Effector CD8-positive, alpha-beta T cell (primary cell): ENCODE measurements around the gene APOBEC3F.
A peak's percentile ranks its signal among the peaks of the same experiment; 100 is the strongest.
"Not testable (repeated sequence)": the region's sequence is repeated elsewhere in the genome, so short reads cannot be mapped to it uniquely, and the experiment has no call there.

Experiments used
- DNase-seq: peaks from one replicate; lab custom pipeline; 2025; lab: John Stamatoyannopoulos, UW

Gene APOBEC3F

DNA sequence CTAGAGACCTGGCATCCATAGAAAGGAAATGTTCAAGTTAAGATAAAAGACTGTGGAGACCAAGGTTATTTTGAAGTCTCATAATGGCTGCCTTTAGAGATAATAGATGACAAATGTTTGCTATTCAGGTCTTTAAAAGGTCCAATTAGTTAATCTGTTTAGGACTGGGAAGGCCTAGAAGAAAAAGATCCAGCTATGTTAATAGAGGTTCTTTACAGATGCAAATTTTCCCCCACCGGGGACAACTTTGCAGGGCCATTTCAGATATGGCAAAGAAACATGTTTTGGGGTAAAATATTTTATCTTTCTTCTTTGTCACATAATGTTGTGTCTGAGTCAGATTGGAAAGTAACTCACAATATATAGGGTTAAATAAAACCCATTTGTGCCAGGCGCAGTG lies 33.3 kb downstream of the APOBEC3F start:
- DNase-seq = no peak

DNA sequence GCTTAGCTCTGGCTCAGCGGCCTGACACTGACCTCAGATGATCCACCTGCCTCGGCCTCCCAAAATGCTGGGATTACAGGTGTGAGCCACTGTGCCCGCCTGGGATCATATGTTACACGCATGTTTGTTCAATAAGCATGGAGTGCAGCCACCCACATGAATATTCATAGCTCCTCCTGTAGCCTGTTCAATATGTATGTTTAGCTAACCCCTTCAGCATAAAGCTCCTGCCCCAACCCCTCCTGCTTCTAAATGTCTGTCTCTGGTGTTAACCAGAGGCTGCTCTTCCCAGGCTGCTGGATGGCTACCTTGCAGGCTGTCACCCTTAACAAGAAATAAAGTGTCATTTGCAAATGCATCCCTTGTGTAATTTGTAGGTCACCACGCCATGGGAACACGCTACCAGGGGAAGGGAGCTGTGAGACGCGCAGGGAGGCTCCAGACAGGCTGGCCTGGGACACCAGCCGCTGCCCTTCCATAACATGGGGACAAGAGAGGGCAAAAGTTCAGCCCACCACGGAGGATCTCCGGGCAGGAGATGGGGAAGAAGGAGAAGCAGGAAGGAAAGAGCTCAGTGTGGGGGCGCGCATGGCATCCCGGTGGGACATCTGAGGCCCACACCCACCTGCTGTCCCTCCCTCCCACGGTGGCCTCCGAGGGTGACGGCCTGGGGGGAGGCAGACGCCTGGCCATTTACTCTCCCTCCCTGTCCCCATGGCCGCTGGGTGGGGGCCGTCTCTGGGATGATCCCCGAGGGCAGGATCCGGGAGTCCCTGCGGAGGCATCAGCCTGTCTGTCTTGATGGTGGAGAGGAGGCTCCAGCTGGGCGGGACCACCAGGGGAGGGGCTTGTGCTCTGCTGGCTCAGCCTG lies 35.7 kb downstream of the APOBEC3F start:
- DNase-seq = not testable (repeated sequence)

DNA sequence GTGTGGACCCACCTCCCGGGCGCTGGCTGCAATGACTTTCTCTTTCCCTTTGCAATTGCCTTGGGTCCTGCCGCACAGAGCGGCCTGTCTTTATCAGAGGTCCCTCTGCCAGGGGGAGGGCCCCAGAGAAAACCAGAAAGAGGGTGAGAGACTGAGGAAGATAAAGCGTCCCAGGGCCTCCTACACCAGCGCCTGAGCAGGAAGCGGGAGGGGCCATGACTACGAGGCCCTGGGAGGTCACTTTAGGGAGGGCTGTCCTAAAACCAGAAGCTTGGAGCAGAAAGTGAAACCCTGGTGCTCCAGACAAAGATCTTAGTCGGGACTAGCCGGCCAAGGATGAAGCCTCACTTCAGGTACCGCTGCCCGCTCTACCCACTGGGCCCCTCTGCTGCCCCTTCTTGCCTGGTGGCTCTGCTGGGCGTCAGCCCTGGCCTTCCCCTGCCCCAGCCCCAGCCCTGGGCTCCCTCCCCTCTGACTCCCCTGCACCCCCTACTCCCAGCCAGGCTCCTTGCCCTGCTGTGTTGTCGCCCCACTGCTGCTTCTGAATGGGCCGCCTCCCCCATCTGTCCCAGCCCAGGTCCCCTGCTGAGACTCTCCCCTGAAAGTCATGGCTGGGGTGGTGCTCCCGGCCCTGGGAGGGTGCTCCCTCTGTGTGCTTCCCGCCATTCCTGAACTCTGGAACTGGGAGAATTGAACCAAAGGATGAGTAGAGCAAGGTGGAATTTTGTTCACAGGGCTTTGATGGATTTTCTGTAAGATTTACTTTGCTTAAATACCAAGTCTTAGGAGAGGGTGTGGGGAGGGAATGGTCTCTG lies 36.6 kb downstream of the APOBEC3F start, which contains the start of gene APOBEC3G:
Gene APOBEC3G, plus strand, starts transcription at position 250 of the 815 bp plus-strand sequence. Its CDS starts 87 bp downstream, at position 337.
- peak; percentile 9 for DNase-seq

DNA sequence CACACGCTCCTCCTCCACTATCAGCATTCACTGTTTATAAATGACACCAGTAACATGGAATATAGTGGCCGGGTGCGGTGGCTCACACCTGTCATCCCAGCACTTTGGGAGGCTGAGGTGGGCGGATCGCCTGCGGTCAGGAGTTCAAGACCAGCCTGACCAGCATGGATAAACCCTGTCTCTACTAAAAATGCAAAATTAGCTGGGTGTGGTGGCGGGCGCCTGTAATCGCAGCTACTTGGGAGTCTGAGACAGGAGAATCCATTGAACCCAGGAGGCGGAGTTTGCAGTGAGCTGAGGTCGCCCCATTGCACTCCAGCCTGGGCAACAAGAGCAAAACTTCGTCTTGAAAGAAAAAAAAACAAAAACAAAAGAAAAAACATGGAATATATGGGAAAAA lies 37.2 kb downstream of the APOBEC3F start:
- not testable (repeated sequence) for DNase-seq

DNA sequence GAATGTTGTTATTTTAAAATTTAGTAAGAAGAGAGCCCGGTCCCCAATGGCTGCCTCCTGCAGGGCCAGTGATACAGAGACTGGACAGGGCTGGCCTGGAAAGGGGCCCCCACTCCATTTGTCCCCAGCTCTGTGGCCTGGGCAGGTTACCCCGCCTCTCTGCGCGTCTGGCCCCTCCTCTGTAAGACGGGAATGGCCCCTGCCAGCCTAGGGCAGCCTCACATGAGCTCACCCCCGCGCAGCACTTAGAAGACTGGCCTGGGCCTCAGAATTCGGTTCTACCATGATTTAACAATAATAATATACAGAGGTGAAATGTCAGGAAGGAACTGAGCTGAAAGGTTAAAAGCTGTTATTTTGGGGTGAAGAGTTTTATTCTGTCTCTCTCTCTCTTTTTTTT lies 37.7 kb downstream of the APOBEC3F start:
- DNase-seq = no peak

DNA sequence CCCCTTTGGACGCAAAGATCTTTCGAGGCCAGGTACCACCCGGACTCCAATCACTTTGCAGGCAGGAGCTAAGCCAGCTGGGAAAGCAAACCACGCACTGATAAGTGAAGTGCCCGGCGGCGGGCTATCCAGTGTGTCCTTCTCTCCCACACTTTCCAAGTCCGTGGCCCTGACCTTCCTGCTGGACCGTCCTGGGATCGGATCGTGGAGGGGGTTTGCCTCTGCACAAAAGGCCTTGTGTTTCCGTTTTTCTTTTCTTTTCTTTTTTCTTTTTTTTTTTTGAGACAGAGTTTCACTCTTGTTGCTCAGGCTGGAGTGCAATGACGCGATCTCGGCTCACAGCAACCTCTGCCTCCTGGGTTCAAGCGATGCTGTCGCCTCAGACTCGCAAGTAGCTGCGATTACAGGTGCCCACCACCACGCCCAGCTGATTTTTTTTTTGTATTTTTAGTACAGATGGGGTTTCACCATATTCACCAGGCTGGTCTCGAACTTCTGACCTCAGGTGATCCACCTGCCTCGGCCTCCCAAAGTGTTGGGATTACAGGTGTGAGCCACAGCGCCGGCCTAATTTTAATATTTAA lies 38.5 kb downstream of the APOBEC3F start:
- DNase-seq = not testable (repeated sequence)

DNA sequence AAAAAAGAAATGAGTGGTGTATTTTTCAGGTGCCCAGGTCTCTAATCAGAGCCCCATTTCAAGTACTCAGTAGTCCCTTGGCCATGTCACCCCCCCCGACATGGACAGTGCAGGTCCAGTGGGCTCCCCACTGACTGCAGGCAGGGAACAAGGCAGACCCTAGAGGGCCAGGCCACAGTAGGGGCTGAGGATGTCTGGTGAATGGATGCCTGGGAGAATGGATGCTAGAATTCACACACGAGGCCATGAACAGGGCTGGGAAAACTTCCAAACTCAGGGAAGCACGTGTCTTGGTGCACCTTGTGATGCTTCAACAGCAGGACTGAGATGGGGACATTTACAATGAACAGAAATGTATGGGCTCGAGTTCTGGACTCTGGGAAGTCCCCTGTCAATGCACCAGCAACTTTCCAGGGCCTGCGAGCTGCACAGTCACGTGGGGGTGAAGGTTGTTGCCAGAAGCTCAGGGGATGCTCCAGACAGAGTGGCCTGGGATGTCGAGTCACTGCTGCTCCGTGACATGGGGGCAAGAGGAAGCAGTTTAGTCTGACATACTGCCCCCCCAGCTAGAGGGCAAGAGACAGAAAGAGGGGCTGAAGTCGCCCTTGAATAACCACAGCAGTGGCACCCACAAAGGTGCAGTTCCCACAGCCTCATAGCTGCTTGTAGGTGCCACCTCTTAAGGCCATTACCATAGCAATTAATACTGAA lies 39.5 kb downstream of the APOBEC3F start:
- DNase-seq = no peak

DNA sequence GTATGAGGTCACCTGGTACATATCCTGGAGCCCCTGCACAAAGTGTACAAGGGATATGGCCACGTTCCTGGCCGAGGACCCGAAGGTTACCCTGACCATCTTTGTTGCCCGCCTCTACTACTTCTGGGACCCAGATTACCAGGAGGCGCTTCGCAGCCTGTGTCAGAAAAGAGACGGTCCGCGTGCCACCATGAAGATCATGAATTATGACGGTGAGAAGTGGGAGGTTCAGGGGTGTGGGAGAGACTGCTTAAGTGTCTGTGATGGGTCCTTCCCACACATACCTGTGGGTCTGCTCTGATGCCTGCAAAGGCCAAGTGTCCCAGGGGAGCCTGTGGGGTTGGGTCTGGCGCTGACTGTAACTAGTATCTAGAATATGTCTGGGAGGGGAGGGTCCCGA lies 40.4 kb downstream of the APOBEC3F start:
- DNase-seq = no peak

DNA sequence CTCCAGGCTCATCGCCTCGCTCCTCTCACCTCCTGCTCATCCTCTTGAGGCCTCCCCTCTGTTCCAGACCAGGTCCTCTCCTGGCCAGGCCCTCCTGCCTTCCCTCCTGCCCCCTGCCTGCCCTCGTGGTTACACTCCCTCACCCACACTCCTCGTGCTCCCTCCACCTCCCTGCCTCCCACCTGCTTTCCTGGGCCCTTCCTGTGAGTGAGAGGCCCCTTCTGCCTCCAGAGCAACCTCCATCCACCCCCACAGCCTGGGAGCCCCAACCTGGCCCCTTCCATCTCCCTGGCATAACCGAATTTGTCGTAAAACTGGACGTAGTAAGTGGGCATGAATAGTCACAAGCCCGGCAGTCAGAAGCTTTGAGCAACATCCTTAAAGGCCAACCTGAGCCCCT lies 40.9 kb downstream of the APOBEC3F start:
- DNase-seq = no peak

DNA sequence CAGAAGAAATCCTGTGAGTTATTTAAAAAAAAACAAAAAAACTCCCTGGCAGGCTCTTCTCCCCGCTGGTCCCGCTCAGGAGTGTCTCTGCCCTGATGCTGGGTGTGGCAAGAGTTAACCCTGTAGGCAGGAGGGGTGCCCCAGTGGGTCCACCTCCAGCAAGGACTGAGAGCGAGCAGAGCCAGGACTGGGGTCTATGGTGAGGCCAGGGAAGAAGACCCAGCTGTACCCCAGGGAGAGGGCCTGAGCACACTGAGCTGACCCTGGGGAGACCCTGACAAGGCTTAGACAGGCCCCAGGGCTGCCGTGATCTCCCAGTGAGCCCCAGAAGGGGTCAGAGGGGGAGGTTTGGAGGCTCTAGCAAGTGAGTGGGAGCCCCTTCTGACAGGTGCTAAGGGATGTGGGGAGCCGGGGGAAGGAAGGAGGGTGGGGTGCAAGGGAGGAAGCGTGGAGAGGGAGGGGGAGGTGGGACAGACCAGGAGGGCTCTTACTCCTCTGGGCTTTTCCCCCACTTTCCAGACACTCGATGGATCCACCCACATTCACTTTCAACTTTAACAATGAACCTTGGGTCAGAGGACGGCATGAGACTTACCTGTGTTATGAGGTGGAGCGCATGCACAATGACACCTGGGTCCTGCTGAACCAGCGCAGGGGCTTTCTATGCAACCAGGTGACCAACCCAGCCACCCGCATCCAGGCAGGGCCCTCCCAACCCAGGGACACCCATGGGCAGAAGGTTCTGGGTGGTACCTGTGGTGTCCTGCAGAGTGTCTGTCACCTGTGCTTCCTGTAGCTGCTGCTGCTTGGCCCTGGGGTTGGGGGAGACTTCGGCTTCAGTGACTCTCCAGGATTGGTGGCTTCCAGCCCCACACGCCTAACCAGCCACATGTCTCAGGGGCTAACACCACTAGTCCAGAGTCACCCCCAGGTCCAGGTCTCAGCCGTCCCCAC lies 42.8 kb downstream of the APOBEC3F start:
- no peak for DNase-seq

DNA sequence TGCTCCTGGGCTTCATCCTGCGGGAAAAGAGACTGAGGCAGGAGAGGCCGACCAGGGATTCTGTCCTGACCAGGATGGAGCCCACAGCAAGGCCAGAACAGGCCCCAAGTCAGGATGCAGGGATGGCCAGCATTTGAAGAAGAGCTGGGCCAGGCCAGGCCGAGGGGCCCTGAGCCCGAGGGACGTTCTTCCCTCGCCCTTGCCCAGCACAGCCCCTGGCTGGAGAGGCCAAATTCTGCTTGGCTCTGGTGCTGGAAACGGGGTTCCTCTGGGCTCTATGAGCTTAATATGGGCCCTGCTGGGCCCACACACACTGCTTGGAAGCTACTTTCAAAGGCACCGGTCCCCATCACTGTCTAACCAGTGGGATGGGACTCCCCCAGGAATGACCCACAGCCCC lies 44.0 kb downstream of the APOBEC3F start:
- no peak for DNase-seq

DNA sequence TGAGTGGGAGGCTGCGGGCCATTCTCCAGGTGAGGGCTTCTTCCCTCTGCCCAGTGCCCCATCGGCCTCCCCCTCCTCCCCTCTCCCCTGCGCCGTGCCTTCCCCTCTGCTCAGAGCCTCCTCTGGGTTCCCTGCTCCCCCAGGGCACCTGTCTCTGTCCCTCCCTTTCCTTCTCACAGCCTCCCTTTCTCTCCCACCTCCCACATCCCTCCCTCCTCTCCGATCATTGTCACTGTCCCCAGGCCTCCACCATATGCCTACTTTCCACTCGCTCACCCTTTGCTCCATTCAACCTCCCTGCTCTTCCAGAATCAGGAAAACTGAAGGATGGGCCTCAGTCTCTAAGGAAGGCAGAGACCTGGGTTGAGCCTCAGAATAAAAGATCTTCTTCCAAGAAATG lies 46.4 kb downstream of the APOBEC3F start:
- no peak for DNase-seq

DNA sequence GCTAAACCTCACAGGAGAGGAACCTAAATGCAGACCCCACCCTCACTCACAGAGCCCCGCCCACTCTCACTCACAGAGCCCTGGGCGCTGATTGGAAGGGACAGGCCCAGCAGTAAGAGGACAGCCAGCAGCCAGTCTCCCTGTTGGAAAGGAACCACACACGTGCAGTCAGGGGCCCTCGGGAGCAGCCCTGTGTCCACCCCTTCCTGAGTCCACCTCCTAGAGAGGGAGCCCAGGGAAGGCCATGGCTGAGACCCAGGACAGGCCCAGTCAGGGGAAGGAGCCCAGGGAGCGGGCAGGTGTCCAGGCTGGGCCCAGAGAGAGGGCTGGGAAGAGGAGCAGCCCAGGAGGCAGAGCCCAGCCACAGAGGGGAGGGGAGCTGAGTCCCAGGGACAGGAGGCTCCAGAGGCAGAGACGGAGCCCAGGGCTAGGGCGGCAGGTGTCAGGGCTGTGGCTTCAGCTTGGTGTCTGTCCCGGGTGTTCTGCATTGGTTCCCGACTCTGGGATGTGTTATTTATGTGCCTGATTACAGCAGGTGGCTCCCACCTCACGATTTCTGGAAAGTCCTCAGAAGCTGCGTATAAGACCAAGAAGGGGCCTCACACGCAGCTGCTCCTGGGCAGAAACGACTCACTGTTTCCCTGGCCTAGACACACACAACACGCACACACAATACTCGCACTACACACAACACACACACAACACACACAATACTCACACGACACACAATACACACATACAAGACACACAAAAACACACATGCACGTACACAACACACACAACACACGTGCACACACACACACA lies 47.4 kb downstream of the APOBEC3F start:
- DNase-seq = no peak

DNA sequence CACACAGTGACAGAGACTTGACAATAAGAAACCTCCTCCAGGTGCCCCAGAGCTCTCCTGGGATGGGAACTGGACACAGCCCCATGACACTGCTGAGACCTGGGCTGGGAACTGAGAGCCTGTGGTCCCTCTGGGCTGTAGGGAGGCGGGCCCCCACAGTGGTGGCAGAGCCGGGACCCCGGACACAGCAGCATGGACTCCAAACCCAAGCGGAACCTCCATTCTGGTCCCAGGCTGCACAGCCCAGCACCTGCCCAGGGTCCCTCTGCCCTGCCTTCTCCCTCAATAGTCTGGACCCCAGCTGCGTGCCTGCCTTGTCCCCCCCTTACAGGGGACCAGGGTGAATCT lies 48.0 kb downstream of the APOBEC3F start:
- no peak for DNase-seq

DNA sequence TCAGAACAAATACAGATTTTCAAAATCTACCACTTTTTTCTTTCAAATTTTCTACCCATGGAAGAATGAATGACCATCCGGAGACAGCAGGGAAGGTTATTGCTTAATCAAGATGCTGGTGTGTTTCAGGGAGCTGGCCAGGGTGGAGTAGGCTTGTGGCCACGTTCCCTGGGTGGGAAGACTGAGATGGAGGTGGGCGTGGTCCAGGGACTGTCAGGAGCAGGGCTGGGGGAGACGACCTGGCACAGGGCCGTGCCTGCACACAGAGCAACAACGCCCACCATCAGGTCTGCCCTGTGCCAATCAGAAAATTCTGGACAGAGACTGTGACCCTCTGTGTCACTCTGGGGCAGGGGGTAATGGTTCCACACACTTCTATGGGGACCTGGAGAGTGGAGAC lies 49.3 kb downstream of the APOBEC3F start:
- no peak for DNase-seq

DNA sequence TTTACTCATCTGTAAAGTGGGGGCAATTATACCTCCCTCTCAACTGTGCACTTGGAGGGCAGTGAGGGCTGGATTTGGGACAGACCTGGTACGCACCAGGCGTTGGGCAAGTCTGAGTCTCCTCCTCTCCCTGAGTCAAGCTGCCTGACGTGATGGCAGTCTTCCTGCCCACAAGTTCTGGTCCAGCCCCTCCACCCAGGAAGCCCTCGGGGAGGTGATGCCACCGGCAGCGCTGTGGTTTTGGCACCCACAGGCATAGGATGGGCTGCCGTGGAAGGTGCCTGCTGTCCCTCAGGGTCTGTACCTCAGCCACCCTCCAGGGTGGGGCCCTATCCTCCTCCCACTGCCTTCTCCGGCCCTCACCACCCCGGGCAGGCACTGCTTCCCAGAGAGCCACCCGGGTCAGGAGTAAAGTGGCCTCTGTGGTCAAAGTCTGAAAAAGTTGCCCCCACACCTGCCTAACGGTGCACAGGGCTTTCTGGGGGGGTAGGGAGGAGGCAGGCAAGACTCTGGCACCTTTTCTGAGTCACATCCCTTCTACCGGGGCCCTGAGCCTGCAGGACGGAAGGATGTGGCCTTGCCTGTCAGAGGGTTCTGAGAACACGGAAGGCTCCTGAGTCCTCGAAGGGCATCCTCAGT lies 49.9 kb downstream of the APOBEC3F start:
- DNase-seq = peak; percentile 50

DNA sequence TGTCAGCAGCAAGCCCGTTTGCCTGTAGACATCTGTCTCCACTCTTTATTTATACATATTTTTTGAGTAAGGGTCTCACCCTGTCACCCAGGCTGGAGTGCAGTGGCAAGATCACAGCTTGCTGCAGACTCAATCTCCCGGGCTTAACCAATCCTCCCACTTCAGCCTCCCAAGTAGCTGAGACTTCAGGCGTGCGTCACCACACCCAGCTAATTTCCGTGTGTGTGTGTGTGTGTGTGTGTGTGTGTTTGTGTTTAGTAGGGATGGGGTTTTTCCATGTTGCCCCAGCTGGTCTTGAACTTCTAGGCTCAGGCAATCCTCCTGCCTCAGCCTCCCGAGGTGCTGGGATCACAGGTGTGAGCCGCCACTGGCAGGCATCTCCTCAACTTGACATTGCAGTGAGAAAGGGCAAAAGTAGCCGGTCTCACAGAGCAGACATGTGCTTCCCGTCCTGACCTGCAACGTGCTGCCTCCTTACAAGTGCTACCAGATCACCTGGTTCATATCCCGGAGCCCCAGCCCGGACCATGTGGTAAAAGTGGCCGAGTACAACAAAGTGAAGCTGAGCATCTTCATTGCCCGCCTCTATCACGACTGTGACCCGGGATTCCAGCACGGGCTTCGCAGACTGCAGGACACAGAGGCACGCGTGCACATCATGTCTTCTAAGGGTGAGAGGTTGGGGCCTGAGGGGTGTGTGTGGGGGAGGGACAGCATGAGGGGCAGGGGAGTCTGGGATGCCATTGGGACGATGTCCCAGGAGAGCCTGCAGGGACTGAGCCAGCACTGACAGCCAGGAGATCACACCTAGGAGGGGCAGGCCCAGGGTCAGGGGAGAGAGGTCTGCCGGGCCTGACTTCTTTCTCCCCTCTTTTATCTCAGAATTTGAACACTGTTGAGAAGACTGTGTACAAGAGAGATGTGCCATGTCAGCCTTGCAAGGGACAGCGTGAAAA lies 50.7 kb downstream of the APOBEC3F start:
- no peak for DNase-seq

DNA sequence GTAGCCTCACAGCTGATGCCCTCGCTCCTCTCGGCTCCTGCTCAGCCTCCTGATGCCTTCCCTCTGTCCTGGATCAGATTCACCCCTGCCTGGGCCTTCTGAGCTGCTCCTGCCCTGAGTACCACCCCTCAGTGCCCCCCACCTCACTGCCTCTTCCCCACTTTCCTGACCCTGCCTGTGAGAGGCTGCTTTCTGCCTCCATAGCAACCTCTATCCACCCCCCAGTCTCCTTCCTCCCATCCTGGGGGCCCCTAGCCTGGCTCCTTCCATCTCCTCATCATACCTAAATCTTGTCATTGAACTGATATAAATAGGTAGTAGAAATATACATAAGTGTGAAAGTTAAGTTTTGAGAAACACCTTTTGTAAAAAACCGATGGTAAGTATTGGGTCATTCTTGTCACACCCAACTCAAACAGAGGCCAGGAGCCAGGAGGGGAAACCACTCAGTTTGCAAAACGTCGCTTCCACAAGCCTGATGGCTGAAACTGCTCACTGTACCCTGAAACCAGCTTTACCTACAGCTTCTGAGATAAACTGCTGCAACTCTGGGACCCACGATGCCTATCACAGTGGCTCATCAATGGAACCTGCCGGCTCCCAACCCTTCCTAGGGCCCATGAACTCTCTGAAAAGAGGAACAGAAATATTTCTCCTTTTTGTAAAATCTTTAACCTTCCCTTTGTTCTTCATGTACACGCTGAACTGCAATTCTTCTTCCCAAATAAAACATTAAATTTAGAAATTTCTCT lies 51.6 kb downstream of the APOBEC3F start:
- no peak for DNase-seq
